HG02970 (cell line): ENCODE results near the gene TXNRD1.
"Not testable (repeated sequence)": the region's sequence is repeated elsewhere in the genome, so short reads cannot be mapped to it uniquely, and the experiment has no call there.

Experiments
- ATAC-seq: cut with Tn5 transposase; IDR thresholded peaks from one replicate; pipeline ENCODE4 v1.9.1; 2021; ENCODE audit warnings: mild to moderate bottlenecking, moderate library complexity, moderate number of reproducible peaks; ENCODE audit not compliant: unreplicated experiment, low FRiP score

Gene TXNRD1

DNA sequence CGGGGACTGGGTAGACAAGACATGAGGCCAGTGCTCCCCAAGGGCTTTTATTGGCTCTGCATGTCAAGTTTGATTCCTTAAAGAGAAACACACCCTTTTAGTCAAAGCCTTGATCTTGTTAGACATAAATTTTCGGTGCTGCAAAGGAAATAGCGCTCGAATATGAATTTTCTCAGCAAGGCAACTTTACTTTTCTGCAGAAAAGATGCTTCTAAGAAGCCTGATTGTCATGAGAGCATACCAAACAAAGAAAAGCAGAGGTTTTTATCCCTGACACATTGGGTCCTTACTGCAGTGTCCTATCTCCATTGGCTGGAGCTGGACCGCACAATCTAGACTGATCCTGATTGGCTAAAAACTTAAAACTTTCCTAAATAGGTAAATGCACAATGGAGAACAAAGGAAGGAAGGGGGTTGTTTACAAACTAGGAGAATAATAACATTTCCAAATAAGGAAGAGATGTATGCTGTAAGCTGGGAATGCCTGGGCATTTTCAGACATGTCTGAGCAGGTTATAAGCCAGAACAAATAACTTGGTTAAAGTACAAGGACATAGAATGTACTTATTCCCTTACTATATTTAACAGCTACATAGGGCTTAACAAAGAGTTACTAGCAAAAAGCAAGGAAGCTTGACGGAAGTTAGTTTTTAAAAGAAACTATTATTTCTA, 17.2 kb downstream of the TXNRD1 start:
- no peak for ATAC-seq

DNA sequence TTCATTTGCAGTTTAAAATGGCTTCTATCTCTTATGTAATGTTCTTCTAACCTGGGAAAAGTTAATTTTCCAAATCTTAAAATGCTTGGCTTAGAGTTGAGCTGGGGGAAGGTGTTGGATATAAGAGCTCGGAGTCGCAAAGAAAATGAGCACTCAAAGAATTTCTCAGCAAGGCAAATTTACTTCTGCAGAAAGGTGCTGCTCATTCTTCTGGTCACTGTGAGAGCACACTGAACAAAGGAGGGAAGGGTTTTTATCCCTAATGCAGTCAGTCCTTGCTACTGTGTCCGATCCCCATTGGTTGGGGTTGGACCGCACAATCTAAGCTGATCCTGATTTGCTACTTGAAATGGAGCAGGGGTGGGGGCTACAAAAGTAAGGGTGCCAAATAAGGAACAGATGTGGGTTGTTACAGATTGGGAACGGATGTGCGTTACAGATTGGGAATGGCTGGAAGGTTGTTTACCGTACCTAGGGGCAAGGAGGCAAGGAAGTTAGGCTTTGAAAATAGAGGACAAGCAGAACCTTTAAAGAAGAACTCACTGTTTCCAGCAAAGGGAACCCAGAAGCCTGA, 19.4 kb downstream of the TXNRD1 start:
- no peak for ATAC-seq

DNA sequence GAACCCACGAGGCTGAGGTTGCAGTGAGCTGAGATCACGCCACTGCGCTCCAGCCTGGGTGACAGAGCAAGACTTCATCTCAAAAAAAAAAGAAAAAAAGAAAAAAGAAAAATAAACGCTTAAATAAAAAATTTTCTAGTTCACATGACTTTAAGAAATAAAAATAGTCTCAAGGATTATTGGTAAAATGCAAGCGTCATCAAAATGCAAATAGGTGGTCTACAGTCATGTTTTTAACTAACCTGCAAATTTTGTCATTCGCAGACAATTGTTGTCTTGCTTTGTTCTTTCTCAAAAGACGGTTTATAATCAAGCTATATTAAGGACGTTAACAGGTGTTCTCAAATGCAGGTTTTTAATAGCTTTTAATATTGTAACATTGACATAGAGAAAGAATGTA, 22.4 kb downstream of the TXNRD1 start:
- ATAC-seq, result no peak

DNA sequence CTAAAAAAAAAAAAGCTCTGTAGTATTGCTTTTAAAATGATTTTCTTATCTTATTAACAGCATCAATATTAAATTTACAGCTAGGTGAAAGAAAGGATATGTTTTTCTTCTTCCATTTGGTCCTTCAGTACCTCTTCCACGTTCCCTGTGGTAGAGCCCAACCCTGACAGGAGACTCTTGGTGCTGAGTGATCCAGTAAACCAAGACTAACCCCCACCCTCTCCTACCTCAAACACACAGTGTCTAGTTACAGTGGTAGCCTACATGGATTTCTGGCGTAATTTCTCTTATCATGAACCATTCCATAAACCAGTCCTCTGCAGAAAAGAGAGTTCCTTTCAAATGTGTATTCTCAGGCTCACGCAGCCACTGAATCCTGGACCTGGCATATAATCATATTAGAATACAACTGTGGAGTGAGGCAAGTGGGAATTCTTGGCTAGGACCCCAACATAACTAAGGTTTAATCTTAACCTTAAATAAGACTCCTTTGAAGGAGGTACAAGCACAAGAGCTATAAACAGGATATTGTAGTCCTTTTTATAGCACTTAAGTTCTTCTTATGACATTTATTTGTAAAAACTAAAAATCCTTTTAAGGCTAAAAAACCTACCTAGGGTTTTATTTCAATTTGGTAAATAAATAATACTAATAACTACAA, 27.1 kb downstream of the TXNRD1 start:
- ATAC-seq, result no peak

DNA sequence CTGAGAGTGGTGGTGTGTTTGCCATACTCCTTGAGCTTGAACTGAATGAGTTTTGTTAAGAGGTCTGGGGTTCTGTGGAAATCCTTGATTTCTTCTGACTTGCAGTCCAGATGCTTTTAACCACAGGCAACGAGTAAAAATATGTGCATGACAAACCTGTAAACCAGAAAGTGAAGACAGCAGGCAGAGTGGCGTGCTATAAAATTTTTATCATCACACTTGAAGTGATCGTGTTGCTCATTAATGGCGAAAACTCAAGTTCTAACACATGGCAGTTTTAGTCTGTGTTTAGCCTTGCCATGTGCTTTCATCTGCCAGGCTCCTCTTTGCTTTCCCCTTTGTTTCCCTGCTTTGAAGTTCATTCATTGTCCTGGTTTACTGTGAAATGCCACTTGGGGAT, 28.0 kb downstream of the TXNRD1 start:
- no peak for ATAC-seq

DNA sequence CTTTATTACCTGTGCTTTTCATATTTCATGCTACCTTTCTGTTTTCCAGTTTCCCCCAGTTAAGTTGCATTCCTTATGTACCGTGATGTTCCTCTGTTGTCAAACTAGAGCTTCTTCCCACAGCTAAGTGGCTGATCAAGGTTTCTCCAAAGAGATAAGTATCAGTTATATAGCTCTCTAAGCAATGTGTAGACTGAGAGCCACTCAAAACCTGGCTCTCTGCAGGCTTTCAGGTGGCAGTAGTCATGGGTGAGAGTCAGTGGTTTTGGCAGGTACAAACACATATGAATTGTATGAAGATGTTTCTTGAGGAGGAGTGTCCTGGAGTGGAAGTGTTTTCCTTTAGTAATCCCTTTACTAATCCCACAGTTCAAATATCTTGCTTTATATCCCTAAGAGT, 28.4 kb downstream of the TXNRD1 start:
- ATAC-seq, result no peak

DNA sequence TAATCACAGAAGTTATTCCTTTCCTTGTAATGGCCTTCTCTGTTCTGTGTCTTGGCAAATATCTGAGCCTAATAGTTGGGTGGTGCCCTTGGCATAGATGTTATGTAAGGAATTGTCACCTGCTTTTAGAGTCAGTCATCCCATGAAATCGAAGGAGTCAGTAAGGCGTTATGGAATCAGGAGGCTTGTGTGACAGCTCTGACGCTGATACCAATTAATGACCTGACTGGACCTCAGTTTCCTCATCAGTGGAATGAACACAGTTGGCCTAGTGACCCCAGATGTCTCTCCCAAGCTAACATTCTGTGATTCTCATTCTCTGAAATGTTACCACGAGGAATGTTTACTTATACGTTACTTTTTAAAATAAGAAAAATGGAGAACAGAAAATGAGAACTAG, 32.1 kb downstream of the TXNRD1 start:
- no peak for ATAC-seq

DNA sequence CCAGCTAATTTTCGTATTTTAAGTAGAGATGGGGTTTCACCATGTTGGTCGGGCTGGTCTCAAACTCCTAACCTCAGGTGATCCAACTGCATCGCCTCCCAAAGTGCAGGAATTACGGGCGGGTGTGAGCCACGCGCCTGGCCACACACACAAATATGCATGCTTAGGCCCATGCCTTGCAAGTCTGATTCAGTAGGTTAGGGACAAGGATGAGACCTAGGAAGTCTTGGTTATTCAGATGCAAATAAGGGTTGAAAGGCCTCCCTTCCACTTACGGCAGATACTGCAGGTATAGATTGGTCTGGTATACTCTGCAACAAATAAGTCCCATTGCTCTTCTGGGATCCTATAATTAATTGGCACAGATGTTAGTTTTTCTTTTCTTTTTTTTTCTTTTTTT, 32.9 kb downstream of the TXNRD1 start:
- ATAC-seq, result no peak

DNA sequence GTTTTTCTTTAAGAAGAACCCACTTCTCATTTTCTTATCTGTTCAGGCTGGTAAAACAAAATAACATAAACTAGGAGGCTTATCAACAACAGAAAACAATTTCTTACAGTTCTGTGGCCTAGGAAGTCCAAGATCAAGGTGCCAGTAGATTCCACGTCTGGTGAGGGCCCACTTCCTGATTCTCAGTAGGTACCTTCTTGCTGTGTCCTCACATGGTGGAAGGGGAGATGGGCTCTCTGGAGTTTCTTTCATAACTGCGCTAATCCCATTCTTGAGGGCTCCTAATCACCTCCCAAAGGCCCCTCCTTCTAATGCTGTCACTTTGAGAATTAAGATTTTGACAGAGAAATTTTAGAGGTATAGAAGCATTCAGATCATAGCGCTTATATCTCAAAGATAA, 33.4 kb downstream of the TXNRD1 start:
- no peak for ATAC-seq

DNA sequence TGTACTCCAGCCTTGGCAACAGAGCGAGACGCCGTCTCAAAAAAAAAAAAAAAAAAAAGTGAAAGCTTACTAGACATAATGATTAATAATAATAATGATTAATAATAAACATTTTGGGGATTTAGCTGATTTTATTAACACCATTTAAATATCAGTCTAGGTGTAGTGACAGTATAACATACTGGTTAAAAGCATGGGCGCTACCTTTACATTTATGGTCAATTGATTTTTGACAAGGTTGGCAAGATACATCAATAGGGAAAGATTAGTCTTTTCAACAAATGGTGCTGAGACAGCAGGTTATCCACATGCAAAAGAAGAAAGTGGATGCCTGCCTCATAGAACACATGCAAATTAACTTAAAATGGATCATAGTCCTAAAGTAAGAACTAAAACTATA, 34.3 kb downstream of the TXNRD1 start:
- no peak for ATAC-seq

DNA sequence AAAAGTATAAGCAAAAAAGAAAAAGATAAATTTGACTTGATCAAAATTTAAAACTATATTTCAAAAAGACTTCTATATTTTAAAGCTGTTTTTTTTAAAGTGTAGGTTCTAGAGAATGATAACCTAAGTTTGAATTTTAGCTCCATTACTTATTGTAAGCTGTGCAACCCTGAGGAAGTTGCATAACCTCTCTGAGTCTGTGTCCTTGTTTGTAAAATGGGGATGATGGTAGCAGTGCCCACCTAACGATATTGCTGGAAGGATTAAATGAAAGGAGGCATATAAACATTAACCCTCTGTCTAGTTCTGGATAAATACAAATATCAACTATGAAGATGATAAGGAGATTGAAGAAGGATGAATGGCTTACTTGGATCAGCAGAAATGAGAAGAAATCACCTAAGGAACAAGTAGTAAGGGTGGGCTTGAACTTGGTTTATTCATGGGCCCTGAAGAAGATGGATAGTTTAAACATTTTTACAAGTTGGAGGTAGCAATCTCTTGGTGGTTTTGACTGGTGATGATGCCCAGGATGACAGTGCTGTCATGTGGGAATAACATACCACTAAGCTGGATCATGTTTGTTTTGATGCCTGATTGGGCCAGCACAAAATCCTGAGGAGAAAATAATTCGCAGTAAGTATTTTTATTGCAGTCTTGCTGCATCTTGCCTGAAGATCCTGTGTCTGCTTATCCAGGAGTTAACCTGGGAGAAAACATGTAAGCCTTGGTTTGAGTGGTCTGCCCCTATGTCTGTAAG, 35.0 kb downstream of the TXNRD1 start:
- ATAC-seq, result no peak

DNA sequence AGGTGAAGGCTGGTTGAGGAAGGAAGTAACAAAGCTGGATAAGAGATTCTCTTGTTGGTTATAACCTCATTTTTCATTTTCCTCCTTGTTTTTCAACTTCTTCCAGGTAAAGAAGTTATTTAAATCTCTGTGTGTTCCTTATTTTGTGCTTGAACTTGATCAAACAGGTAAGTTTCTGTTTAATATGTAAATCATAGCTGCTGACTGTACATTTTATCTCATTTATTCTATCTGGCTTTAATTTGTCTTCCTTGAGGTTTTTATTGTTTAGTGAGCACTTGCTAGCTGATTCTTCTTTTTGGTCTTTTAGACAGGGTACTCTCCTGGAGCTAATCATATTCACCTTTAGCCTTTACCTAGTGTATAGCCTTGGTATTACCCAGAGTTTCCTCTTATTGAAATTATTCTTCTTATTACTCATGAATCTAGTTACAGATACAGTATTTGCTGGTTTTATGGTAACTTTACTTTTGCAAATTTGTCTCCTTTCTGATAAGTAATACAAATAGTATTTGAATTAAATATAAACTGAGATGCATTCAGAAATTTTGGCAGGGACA, 42.4 kb downstream of the TXNRD1 start:
- no peak for ATAC-seq

DNA sequence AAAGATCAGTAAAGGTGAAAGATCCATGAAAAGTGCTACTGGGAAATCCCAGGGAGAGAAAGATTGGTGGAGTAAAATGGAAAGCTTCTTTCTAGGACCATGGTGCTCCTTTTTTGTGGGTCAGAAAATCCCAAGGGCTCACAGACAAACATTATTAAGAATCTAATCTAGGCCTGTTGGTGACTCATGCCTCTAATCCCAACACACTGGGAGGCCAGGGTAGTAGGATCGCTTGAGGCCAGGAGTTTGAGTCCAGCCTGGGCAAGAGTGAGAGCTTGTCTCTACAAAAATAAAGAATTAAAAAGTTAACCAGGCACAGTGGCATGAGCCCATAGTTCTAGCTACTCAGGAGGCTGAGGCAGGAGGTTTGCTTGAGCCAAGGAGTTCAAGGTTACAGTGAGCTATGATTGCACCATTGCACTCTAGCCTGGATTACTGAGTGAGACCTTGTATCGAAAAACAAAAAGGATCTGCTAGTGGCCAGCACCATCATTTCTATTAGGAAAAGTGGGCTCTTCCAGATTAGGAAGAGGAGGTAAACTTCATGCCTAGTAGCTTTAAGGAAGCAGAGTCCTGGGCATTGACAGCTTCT, 43.0 kb downstream of the TXNRD1 start:
- ATAC-seq, result no peak

DNA sequence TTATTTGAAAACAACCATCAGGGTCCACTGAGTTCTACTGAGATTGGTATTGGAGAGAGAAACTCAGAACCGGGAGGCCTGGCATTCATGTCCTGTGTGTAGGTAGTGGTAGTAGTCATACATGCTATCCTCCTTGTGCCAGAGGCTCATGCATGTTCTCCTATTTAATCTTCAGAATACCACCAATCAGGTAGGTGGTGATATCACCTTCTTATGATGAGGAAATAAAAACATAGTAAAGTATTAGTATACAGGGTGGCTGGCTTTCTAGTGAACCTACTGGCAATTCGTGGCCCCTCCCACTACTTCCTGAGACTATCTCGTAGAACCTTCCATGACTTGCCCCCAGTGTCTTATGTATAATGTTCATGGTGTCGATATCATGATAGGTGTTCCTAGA, 47.4 kb downstream of the TXNRD1 start:
- ATAC-seq, result no peak

DNA sequence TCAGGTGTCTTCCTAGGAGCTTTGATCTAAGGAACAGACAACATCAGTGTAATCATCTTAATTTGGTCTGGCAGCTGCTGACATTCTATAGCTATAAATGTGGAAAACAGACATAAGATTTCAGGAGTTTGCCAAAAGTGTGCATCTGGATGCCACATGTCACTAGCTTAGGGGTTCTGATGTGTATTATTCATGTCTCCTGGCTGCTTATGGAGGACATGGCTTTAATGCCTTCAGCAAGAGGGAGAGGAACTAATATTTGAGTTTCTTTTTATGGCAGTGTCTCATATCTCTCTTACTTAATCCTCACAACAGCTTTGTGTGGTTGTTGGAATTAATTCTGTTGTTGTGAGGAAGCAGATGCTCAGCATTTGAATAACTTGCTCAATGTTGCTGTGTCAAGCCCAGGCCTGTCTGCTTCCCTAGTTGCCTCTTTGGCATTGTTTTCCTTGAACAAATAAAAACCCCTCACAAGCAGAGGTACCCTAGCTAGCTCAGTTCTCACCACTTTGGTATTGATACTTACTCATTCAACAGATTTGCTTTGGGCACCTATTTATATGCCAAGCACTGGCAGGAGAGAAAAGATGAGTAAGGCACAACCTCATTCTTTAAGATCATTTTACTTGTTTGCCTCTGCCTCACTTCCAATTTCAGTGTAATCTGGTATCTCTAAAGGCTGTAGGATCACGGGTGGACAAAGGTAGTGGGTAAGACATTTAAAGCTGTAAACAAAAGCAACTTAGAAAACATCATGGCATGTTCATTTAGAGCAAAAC, 48.2 kb downstream of the TXNRD1 start:
- no peak for ATAC-seq

DNA sequence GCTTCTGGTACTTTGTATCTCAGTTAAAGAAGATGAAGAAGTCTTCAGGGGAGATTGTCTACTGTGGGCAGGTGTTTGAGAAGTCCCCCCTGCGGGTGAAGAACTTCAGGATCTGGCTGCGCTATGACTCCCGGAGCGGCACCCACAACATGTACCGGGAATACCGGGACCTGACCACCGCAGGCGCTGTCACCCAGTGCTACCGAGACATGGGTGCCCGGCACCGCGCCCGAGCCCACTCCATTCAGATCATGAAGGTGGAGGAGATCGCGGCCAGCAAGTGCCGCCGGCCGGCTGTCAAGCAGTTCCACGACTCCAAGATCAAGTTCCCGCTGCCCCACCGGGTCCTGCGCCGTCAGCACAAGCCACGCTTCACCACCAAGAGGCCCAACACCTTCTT, 49.9 kb downstream of the TXNRD1 start:
- not testable (repeated sequence) for ATAC-seq

DNA sequence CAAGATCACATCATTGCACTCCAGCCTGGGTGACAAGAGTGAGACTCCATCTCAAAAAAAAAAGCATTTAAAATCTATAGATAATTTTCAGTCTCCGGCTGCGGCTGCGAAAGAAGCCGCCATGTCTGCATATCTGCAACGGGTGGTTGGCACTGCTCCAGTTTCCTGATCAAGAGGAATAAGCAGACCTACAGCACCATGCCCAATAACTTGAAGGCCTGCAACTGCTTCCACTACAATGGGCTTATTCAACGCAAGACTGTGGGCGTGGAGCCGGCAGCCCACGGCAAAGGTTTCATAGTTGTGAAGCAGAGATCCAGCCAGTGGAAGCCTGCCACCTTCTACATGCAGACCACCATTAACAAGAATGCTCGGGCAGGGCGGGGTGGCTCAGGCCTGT, 57.4 kb downstream of the TXNRD1 start:
- no peak for ATAC-seq

DNA sequence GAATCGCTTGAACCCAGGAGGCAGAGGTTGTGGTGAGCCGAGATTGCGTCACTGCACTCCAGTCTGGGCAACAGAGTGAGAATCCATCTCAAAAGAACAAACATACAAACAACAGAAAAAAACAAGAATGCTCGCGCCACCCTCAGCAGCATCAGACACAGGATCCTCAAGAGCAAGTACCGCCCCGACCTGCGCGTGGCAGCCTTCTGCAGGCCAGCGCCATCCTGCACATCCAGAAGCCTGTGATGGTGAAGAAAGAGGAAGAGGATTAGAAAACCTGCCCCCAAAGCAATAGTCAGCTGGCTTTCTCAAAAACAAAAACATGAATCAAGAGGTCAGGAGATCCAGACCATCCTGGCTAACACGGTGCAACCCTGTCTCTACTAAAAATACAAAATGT, 57.9 kb downstream of the TXNRD1 start:
- ATAC-seq, result no peak

DNA sequence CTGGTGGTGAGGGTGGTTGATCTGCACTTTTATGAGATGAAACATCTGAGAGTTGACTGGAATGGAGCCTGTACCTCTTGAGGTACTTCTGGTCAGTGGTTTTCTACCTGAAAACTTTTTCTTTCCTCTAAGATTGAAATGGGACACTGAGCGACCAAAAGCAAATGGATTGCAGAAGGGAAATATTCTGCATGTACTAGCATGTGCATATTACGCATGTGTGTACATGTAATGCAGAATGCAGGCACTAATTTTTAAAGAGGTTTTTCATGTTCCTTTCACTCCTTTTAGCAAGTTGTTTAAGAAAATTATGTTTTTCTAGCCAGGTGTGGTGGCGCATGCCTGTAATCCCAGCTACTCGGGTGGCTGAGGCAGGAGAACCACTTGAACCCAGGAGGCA, 59.2 kb downstream of the TXNRD1 start:
- ATAC-seq, result no peak

DNA sequence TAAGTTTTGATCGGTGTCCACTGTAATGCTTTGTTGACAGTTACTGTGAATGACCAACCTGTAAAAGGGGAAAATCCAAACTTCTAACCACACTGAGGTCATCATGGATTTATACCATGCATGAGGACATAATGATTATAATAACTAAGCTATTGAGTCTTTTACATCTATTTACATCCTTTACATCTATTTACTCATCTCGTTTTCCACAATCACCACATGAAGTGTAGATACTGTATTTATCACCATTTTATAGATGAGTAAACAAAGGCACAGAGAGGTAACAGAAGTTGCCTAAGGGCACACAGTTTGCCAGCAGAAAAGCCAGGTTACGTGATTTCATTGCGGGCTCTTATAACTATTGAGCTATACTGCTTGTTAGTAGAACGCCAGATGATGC, 60.1 kb downstream of the TXNRD1 start:
- ATAC-seq, result no peak
